Mucosa of rectum (tissue), 2 donors: ENCODE results near the gene ALCAM.

Experiments
- H3K27ac ChIP-seq, 2 donors: one replicate each; pipeline ENCODE4 v1.7.0; 2013; ENCODE audit warnings: inconsistent platforms in 2 of 2, low read depth in 2 of 2, low read length in 2 of 2
- H3K27me3 ChIP-seq, 2 donors: one replicate each; pipeline ENCODE4 v1.7.0; 2013; ENCODE audit warnings: low read length in 2 of 2; ENCODE audit not compliant: control insufficient read depth in 2 of 2, insufficient read depth in 2 of 2
- H3K36me3 ChIP-seq, 2 donors: one replicate each; pipeline ENCODE4 v1.7.0; 2013; ENCODE audit warnings: low read length in 2 of 2; ENCODE audit not compliant: control insufficient read depth in 2 of 2, insufficient read depth in 2 of 2
- H3K4me1 ChIP-seq, 2 donors: one replicate each; pipeline ENCODE4 v1.7.0; 2013; ENCODE audit warnings: low read length in 2 of 2, mild to moderate bottlenecking in 1 of 2; ENCODE audit not compliant: control insufficient read depth in 2 of 2, insufficient read depth in 2 of 2
- H3K4me3 ChIP-seq, 2 donors: one replicate each; pipeline ENCODE4 v1.7.0; 2013; ENCODE audit warnings: low read length in 2 of 2
- H3K9ac ChIP-seq, 2 donors: one replicate each; pipeline ENCODE4 v1.7.0; 2013; ENCODE audit warnings: low read length in 2 of 2, low read depth in 1 of 2, mild to moderate bottlenecking in 1 of 2
- H3K9me3 ChIP-seq, 2 donors: one replicate each; pipeline ENCODE4 v1.7.0; 2013; ENCODE audit warnings: low read length in 2 of 2; ENCODE audit not compliant: control insufficient read depth in 2 of 2
- donor health status: healthy.
- donor health status: Normal muscosa, but diverticular disease.

ALCAM gene

GRCh38 chr3:105448338-105448982 lies 81.8 kb downstream of the ALCAM start:
- Histone ChIP-seq H3K4me1 (no peaks in the 10 kb centered on the region), H3K27me3 (no peaks in the 10 kb centered on the region), H3K36me3 (no peaks in the 10 kb centered on the region), H3K9ac (no peak overlapping the region), H3K27ac (no peak overlapping the region), H3K4me3 (no peak overlapping the region), H3K9me3 (no peaks in the 10 kb centered on the region)

GRCh38 chr3:105449414-105449813 lies 82.7 kb downstream of the ALCAM start:
- no peaks in the 10 kb centered on the region for H3K4me1 ChIP-seq
- no peaks in the 10 kb centered on the region for H3K9me3 ChIP-seq
- H3K9ac ChIP-seq, result no peak overlapping the region
- no peaks in the 10 kb centered on the region for H3K36me3 ChIP-seq
- H3K27ac ChIP-seq, result no peak overlapping the region
- H3K4me3 ChIP-seq, result no peak overlapping the region
- no peaks in the 10 kb centered on the region for H3K27me3 ChIP-seq

GRCh38 chr3:105456017-105456416 lies 89.3 kb downstream of the ALCAM start:
- Histone ChIP-seq H3K4me3 (no peak overlapping the region), H3K36me3 (no peaks in the 10 kb centered on the region), H3K9ac (no peak overlapping the region), H3K27ac (no peak overlapping the region), H3K4me1 (no peaks in the 10 kb centered on the region), H3K27me3 (no peaks in the 10 kb centered on the region), H3K9me3 (no peaks in the 10 kb centered on the region)

GRCh38 chr3:105458518-105459215 lies 92.0 kb downstream of the ALCAM start:
- Histone ChIP-seq H3K9ac (no peak overlapping the region), H3K27me3 (no peaks in the 10 kb centered on the region), H3K4me3 (no peak overlapping the region), H3K36me3 (no peaks in the 10 kb centered on the region), H3K27ac (no peak overlapping the region), H3K4me1 (no peaks in the 10 kb centered on the region), H3K9me3 (no peaks in the 10 kb centered on the region)

- no peaks in the 10 kb centered on the region for H3K9me3 ChIP-seq
- H3K36me3 ChIP-seq, result no peaks in the 10 kb centered on the region
- no peak overlapping the region for H3K27ac ChIP-seq
- no peak overlapping the region for H3K4me3 ChIP-seq
- H3K4me1 ChIP-seq, result no peaks in the 10 kb centered on the region
- no peaks in the 10 kb centered on the region for H3K27me3 ChIP-seq
- H3K9ac ChIP-seq, result no peak overlapping the region
These were observed 93.0 kb downstream of the ALCAM start for GRCh38 chr3:105459566-105460290.

GRCh38 chr3:105463620-105464019 lies 96.9 kb downstream of the ALCAM start:
- Histone ChIP-seq H3K9me3 (no peaks in the 10 kb centered on the region), H3K27ac (no peak overlapping the region), H3K36me3 (no peaks in the 10 kb centered on the region), H3K4me3 (no peak overlapping the region), H3K9ac (no peak overlapping the region), H3K27me3 (no peaks in the 10 kb centered on the region), H3K4me1 (no peaks in the 10 kb centered on the region)

GRCh38 chr3:105465251-105465853 lies 98.6 kb downstream of the ALCAM start:
- Histone ChIP-seq H3K4me1 (no peaks in the 10 kb centered on the region), H3K4me3 (no peak overlapping the region), H3K9ac (no peak overlapping the region), H3K36me3 (no peaks in the 10 kb centered on the region), H3K27me3 (no peaks in the 10 kb centered on the region), H3K27ac (no peak overlapping the region), H3K9me3 (no peaks in the 10 kb centered on the region)

GRCh38 chr3:105466072-105466471 lies 99.4 kb downstream of the ALCAM start:
- H3K4me3 ChIP-seq, result no peak overlapping the region
- H3K36me3 ChIP-seq, result no peaks in the 10 kb centered on the region
- H3K9ac ChIP-seq, result no peak overlapping the region
- no peaks in the 10 kb centered on the region for H3K27me3 ChIP-seq
- no peaks in the 10 kb centered on the region for H3K4me1 ChIP-seq
- no peak overlapping the region for H3K27ac ChIP-seq
- no peaks in the 10 kb centered on the region for H3K9me3 ChIP-seq

GRCh38 chr3:105466495-105467404 lies 100.0 kb downstream of the ALCAM start:
- Histone ChIP-seq H3K4me1 (no peaks in the 10 kb centered on the region), H3K27me3 (no peaks in the 10 kb centered on the region), H3K4me3 (no peak overlapping the region), H3K36me3 (no peaks in the 10 kb centered on the region), H3K9me3 (no peaks in the 10 kb centered on the region), H3K27ac (no peak overlapping the region), H3K9ac (no peak overlapping the region)
